Measurements from ENCODE around the gene IFTAP.
"Not testable (repeated sequence)": the region's sequence is repeated elsewhere in the genome, so short reads cannot be mapped to it uniquely, and the experiment has no call there.

Gene IFTAP, protein sequence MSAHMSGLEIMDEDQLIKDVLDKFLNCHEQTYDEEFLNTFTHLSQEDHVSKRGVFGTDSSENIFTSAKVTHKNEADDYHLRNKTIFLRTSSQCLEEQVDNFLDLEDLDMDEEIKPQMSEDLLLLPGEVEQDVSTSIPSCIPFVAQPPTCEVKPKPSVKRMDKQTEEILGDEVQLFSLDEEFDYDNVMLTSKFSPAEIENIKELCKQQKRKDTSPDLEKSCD

GRCh38 chr11:36594316-36594989, at the start of gene IFTAP:
TSS of gene IFTAP (plus strand) at chr11:36594502. CDS start at chr11:36610104, 15,602 bp downstream.
- peak in 1 of 3 donors; percentile 4 for DNase-seq (ENCODE audit: low read depth in 3 of 3, low spot score in 1 of 3)

- no peak for DNase-seq (ENCODE audit: low read depth in 3 of 3, low spot score in 1 of 3)
These were observed 43.8 kb upstream of the IFTAP start for GRCh38 chr11:36550385-36551115.

DNA sequence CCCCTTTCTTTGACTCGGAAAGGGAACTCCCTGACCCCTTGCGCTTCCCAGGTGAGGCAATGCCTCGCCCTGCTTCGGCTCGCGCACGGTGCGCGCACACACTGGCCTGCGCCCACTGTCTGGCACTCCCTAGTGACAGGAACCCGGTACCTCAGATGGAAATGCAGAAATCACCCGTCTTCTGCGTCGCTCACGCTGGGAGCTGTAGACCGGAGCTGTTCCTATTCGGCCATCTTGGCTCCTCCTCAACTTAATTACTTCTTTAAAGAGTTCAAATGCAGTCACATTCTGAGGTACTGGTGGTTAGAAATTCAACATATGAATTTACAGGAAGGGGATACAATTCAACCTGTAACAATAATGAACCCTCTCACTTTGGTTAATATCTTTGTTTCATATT, 36.9 kb upstream of the IFTAP start:
- DNase-seq (ENCODE audit: low read depth in 3 of 3, low spot score in 1 of 3), result not testable (repeated sequence)

- DNase-seq (ENCODE audit: low read depth in 3 of 3, low spot score in 1 of 3), result no peak
These were observed 36.3 kb upstream of the IFTAP start for GRCh38 chr11:36557991-36558390.

- DNase-seq (ENCODE audit: low read depth in 3 of 3, low spot score in 1 of 3), result no peak
These were observed 35.5 kb upstream of the IFTAP start for GRCh38 chr11:36558571-36559413.

- DNase-seq (ENCODE audit: low read depth in 3 of 3, low spot score in 1 of 3), result peak in 1 of 3 donors; percentile 6
These were observed 29.8 kb upstream of the IFTAP start for GRCh38 chr11:36564376-36565030.

DNA sequence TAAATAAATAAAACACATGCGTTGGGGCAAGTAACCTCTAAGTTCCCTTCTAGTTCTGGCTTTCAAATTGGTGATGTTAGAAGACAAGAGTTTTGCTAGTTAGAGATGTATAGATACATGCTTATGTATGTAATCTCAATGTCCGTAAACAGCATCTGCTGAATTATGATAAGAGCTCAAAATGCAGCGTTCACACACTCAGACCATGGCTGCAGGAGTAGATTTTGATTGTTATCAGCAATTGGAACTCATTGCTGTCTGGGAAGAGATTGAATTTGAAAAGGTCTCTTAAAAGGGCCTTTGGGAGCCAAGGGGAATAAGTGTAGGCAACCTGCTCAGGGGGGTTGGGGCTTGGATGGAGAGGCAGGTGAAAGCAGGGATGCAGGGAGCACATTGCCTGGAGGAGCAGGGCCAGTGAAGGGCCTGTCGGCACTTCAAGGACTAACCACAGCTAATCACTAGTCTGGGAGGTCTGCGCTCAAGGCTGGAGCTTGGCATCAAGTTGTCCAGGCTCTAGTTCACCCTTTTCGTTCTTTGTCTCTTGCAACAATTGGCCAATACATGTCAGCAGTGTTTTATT, 29.2 kb upstream of the IFTAP start:
- no peak for DNase-seq (ENCODE audit: low read depth in 3 of 3, low spot score in 1 of 3)

- no peak for DNase-seq (ENCODE audit: low read depth in 3 of 3, low spot score in 1 of 3)
These were observed 27.8 kb upstream of the IFTAP start for GRCh38 chr11:36566407-36567053.

DNA sequence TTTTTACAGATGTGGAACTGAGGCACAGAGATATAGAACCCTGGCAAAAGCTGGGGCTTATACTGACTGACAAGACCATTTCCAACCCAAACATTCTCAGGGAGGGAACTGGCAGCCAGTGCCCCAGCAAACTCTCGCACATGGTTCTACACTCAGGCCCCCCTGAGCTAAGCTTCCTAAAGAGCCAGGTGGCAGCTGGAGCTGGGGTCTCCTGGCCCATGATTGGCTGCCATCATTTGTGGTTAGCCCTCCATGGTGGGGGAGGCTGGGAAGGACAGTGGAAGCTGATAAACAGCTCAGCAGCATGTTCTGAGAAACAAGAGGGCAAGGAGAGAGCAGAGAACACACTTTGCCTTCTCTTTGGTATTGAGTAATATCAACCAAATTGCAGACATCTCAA, 26.6 kb upstream of the IFTAP start, which contains the start of gene RAG1:
Gene RAG1, plus strand, starts transcription at position 314 of the 400 bp plus-strand sequence. CDS start 5,298 bp downstream, outside the sequence.
- DNase-seq (ENCODE audit: low read depth in 3 of 3, low spot score in 1 of 3), result no peak

DNA sequence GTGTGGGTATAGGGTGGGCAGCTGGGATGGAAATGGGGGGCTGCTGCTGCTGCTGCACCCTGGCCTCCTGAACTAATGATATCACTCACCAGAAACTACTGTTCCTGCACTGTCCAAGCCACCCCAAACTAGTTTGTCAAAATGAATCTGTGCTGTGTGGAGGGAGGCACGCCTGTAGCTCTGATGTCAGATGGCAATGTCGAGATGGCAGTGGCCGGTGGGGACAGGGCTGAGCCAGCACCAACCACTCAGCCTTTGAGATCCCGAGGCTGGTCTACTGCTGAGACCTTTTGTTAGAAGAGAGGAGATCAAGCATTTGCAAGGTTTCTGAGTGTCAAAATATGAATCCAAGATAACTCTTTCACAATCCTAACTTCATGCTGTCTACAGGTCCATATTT, 25.2 kb upstream of the IFTAP start:
- no peak for DNase-seq (ENCODE audit: low read depth in 3 of 3, low spot score in 1 of 3)

DNA sequence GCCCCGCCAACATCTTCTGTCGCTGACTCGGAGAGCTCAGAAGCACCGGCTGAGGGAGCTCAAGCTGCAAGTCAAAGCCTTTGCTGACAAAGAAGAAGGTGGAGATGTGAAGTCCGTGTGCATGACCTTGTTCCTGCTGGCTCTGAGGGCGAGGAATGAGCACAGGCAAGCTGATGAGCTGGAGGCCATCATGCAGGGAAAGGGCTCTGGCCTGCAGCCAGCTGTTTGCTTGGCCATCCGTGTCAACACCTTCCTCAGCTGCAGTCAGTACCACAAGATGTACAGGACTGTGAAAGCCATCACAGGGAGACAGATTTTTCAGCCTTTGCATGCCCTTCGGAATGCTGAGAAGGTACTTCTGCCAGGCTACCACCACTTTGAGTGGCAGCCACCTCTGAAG, 19.8 kb upstream of the IFTAP start:
- no peak for DNase-seq (ENCODE audit: low read depth in 3 of 3, low spot score in 1 of 3)

DNA sequence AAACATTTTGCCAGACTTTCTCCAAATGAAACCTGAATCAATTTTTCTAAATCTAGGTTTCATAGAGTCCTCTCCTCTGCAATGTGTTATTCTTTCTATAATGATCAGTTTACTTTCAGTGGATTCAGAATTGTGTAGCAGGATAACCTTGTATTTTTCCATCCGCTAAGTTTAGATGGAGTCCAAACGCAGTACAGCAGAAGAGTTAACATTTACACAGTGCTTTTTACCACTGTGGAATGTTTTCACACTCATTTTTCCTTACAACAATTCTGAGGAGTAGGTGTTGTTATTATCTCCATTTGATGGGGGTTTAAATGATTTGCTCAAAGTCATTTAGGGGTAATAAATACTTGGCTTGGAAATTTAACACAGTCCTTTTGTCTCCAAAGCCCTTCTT, 16.9 kb upstream of the IFTAP start:
- no peak for DNase-seq (ENCODE audit: low read depth in 3 of 3, low spot score in 1 of 3)

- DNase-seq (ENCODE audit: low read depth in 3 of 3, low spot score in 1 of 3), result no peak
These were observed 16.4 kb upstream of the IFTAP start for GRCh38 chr11:36577859-36578258.

DNA sequence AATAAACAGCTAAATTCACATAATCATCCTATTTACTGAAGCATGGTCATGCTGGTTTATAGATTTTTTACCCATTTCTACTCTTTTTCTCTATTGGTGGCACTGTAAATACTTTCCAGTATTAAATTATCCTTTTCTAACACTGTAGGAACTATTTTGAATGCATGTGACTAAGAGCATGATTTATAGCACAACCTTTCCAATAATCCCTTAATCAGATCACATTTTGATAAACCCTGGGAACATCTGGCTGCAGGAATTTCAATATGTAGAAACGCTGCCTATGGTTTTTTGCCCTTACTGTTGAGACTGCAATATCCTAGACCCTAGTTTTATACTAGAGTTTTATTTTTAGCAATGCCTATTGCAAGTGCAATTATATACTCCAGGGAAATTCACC, 15.8 kb upstream of the IFTAP start:
- DNase-seq (ENCODE audit: low read depth in 3 of 3, low spot score in 1 of 3), result no peak

- no peak for DNase-seq (ENCODE audit: low read depth in 3 of 3, low spot score in 1 of 3)
These were observed 12.8 kb upstream of the IFTAP start for GRCh38 chr11:36581536-36581935.

DNA sequence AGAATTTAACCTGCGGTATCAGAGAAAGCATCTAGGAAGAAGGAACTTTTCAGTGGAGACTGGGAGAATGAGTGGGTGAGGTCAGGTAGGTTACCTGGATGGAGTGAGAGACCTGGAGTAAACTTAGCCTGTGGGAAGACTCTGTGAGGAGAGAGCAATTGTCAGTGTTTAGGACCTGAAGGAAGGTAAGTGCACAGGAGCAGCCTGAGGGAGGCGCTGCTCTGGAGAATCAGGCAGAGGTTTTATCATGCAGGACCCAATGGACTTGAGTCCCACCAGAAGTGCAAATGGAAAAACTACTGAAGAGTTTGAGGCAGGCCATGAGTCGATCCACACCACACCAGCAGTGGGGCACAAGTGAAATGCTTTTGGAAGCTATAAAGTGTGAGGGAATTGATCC, 10.6 kb upstream of the IFTAP start:
- DNase-seq (ENCODE audit: low read depth in 3 of 3, low spot score in 1 of 3), result no peak

GRCh38 chr11:36586543-36586942, 7.8 kb upstream of the IFTAP start:
- DNase-seq (ENCODE audit: low read depth in 3 of 3, low spot score in 1 of 3), result no peak

DNA sequence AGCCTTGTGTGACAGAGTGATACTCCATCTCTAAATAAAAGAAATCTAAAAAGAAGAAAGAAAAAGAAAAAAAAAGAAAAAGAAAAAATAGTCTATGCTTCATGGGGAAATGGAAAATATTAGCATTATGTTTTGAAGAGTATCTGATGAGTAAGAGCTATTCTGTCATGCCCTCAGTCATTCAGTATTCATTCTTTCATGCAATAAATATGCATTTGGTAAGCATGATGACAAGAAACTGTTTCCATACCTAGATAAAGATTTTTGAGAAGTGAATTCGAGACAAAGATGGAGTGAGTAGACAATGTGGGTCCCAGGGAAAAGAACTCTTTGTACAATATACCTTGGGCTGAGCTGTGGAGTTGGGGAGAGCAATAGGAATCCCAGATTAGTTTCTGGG, 6.2 kb upstream of the IFTAP start:
- DNase-seq (ENCODE audit: low read depth in 3 of 3, low spot score in 1 of 3), result no peak

DNA sequence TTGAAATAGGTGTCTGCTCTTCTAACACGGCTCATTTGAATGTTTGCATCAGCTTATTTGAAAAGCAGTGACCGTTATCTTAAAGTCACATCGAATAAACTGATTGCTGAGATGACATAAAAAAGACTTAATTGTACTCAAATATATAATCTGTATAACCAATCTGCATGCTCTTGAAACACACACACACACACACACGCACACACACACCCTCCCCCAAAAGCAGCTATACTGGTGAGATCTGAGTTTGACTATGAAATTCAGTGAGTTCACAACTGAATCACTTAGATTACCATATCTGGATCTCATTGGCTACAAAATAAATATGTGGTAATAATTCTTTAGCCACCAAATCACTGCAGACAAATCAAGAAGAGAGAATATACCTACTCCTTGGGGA, 3.8 kb upstream of the IFTAP start:
- DNase-seq (ENCODE audit: low read depth in 3 of 3, low spot score in 1 of 3), result no peak

DNA sequence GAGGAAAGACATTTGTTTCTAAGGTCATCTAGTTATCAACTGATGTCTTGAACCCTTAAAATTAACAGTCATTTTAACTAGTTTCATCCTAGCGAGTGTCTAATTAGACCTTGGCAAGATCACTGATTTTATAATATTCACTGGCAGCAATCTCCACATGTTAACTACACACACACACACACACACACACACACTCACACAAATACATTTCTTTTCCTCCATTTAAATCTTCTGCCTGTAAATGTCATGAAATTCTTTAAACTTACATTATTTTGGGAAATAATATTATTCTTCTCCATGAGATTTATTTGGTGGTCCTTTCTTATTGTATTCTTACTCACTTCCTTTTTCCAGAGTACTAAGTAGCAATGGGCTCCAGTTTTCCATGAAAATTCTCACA, 2.9 kb upstream of the IFTAP start:
- no peak for DNase-seq (ENCODE audit: low read depth in 3 of 3, low spot score in 1 of 3)

Measured in stimulated activated CD4-positive, alpha-beta T cell treated with anti-CD3 and anti-CD28 coated beads, TNF-alpha, amount 100 ng/mL, for 1 hour (primary cell).